GM12891 (cell line): Measurements from ENCODE around the gene WHAMM.

Experiments
- POLR2A ChIP-seq: IDR thresholded peaks from 2 replicates; pipeline ENCODE4 v1.6.1; 2011; ENCODE audit warnings: low read depth, low read length, control low read depth
- POLR2AphosphoS5 ChIP-seq: IDR thresholded peaks from 2 replicates; pipeline ENCODE4 v1.6.1; 2011; ENCODE audit warnings: low read depth, low read length, control low read depth

DNA sequence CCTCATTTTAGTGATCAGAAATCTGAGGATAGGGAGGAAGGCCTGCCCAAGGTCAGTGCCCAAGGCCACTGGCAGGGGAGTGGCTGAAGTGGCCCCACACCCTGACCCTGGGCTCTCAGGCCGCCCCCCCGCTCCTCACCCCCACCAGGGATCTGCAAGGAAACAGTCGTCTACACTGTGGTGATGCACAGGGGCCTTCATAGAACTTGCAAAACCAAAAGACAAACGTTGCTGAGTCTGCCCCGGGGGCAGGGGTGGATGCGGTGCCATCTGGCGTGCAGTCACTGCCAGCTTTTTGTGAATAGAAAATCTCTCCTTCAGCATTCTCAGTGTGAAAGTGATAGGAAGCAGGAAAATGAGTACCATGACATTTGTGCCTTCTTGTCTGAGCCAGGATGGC is 41.3 kb downstream of the WHAMM start:
- TF ChIP-seq POLR2AphosphoS5: no peak
- no peak for TF ChIP-seq POLR2A
